CD4-positive, alpha-beta T cell treated with Interleukin-6 for 4 hours (primary cell): ENCODE data around the gene RRBP1.

Experiments used
- DNase-seq: peaks from one replicate; pipeline ENCODE4 v3.0.0-alpha.2; 2020; ENCODE audit warnings: mixed read lengths

The RRBP1 gene

GRCh38 chr20:17647391-17648314 is 34.4 kb downstream of the RRBP1 start:
- DNase-seq, result no peak

GRCh38 chr20:17646961-17647301 is 35.1 kb downstream of the RRBP1 start:
- DNase-seq, result no peak

DNA sequence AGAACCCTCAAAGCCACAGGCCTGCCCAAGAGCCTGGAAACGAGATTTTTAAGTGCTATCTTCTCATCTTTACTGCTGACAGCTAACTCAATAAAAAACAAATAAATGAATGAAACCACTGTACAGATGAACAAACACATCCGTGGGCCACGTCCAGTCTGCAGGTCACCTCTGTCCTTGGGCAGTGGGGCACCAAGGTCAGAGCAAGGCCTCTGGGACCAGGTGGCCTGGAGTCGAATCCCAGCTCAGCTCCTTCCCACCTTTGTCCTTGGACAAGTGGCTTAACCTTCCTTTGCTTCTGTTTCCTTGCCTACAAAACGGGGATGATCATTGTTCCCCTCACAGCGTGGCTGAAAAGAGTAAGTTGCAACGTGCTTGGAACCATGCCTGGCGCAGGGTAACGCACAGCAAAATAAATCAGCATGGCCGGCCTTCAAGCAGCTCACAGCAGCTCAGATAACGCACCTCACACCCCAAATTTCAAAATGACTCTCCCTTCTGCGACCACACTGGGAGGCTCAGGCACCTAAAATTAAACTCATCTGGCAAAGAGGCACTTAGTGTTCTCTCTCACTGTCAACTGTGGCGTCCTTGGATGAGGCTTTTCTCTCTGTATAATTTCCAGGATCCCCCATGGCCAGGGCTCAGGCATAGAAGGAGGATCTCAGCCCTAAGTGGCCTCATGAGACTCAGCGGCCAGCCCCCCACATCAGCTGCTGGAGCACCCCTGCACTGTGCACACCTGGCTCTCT is 35.7 kb downstream of the RRBP1 start:
- no peak for DNase-seq

GRCh38 chr20:17645546-17646208 is 36.4 kb downstream of the RRBP1 start:
- DNase-seq, result no peak

- DNase-seq, result no peak
These were observed 37.0 kb downstream of the RRBP1 start for GRCh38 chr20:17645010-17645409.

DNA sequence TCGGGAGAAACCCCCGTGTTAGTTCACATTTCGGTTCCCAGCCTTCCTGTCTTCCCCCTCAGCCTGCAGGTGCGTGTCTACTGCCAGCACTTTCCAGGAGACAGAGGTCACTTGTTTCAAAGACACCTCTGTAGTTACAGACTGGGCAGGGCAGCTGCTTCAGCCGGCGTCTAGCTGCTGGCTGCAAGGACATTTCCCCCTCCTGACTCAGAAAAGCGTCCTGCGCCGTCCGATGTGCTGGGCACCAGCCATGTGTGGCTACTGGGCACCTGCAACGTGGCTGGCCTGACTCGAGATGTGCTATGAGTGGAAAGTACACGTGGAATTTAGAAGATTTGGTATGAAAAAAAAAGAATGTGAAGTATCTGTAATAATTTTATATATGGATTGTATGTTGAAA is 37.6 kb downstream of the RRBP1 start:
- DNase-seq, result no peak

GRCh38 chr20:17643531-17644188 is 38.4 kb downstream of the RRBP1 start:
- no peak for DNase-seq

- DNase-seq, result no peak
These were observed 39.4 kb downstream of the RRBP1 start for GRCh38 chr20:17642404-17643269.

- no peak for DNase-seq
These were observed 40.0 kb downstream of the RRBP1 start for GRCh38 chr20:17641993-17642392.

DNA sequence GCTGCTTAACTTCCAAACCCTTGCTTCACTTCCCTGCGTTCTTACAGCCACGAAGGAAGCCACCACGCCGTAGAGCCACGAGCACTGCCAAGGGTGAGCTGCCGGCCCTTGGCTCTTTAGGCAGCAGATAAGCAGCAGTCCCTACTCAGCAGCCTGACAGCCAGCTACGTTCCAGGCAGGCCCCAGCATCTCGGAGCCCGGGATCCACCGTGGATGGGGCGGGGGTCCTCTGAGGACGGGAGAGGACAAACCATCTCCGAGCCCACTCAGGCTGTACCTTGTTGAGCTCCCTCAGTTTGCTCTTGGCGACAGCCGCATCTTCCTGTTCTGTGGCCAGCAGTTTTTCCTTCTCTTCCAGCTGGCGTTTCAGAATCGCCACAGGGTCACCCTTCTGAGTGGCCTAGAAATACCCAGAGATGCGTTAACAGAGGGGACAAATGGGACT is 40.5 kb downstream of the RRBP1 start:
- no peak for DNase-seq

DNA sequence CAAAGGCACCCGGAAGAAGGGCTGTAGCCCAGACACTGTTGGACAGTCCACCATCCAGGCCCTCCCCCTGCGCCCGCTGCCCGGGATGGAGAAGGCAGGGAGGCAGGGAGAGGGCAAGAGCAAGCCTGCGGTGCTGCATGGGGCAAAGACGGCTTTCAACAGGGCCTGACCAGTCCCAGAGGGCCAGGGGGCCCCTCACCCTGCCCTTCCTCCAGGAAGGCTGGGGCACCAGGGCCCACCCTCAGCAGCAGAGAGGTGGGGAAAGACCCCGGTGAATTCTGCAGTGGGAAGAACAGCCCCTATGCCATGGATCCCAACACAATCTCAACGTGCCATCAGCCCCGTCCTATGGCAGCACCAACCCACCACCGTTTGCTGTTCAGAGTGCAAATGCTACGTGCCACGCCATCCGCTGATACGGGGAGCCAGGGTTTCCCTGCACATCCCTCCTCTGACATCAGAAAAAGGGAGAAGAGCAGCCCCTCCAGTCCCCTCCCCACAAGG is 41.1 kb downstream of the RRBP1 start:
- DNase-seq, result no peak

DNA sequence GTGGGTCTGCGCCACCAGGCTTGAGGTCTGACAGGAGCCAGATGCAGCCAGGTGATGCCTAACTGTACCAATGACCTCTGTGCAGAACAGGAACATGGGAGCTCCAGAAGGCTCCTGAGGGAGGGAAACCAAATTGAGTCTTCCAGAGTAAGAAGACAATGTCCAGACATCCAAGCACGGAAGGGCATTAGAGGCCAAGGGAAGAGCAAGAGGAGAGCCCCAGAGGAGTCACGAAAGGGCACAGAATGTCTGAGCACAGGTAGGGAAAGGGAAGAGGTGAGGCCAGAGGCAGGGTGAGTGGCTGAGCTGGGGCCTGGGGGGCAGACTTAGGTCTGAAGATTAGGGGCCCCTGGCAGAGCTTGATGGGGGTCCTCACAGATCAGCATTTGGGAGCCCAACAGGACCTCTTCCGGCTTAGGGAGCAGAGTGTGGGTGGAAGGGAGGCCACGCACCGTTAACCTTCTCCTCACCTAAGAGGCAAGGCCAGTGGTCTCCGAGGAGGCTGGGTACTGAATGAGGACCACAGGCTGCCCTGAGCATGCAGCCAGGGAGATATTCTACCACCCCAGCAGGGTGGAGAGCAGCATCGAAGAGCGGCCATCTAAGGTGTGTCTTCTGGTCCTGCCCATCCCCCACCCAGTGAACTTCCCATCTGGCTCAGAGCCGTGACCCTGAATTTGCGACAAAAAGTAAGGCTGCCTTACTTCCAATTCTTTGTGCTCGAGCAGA is 41.7 kb downstream of the RRBP1 start:
- no peak for DNase-seq

- DNase-seq, result no peak
These were observed 43.1 kb downstream of the RRBP1 start for GRCh38 chr20:17638835-17639407.

GRCh38 chr20:17637985-17638640 is 43.9 kb downstream of the RRBP1 start:
- DNase-seq, result no peak

DNA sequence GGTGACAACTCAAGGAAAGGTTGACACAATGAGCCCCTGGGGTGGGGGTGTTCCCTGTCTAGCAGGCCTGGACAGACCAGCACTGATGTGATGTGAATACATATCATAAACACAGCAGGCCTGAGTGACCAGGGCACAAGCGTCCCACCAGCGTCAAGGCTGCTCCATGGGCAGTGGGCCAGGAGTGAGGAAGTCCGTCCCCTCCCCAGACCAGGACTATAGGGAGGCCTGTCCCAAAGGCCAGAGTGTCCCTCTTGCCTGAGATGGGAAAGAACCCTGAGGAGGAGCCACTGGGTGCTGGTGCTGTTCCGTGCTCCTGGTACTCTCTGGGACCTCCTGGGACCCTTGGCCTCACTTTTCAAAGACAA is 44.6 kb downstream of the RRBP1 start:
- no peak for DNase-seq

- no peak for DNase-seq
These were observed 45.3 kb downstream of the RRBP1 start for GRCh38 chr20:17636523-17637412.

- DNase-seq, result no peak
These were observed 46.5 kb downstream of the RRBP1 start for GRCh38 chr20:17635332-17636244.
